WI38 (cell line): ENCODE data around the gene CLDN10.

ENCODE experiments used
- H3K4me3 ChIP-seq: 2 replicates; pipeline ENCODE4 v1.5.1; 2011; ENCODE audit warnings: low read depth, mild to moderate bottlenecking, control low read depth, low read length
- CTCF ChIP-seq: IDR thresholded peaks from 2 replicates; pipeline ENCODE4 v1.5.1; 2012; ENCODE audit warnings: low read depth, mild to moderate bottlenecking, control low read depth, low read length

CLDN10 gene

DNA sequence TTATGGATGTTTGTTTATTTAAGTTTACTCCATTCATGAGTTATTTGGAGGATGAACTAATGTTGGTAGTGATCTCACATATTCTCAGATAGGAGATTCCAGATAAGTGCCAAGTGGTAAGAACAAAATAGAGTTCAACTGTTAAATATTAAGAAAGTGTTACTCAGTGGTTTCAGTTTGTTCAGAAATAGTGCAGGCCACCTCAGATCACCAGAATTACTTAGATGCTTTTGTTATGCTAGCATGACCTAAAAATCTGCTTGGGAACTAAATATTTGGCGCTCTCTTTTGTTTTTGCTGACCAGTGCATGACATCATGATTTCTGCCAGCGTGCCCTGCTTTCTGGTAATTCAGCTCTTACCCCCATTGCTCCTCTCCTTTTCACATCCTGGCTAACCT, 15.6 kb downstream of the CLDN10 start:
- no peak overlapping the region for H3K4me3 ChIP-seq
- TF ChIP-seq CTCF: no peak

DNA sequence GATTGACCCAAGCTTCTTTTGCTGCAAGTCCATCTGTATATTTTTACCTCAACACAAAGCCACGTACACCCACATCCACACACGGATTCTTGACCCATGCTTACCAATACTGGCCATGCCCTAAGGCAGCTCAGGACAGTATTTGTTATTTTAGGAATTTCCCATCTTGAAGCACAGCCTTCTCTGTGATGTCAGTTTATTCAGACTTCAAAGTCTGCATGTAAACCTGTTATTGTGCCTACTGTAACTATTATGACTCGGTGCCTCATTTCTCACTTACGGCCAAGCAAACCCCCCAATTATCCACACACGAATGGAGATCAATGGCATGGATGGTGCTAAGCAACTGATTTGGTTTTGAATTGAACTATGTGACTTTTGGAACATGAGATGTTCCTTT, 17.5 kb downstream of the CLDN10 start:
- no peak for TF ChIP-seq CTCF
- H3K4me3 ChIP-seq: no peak overlapping the region

DNA sequence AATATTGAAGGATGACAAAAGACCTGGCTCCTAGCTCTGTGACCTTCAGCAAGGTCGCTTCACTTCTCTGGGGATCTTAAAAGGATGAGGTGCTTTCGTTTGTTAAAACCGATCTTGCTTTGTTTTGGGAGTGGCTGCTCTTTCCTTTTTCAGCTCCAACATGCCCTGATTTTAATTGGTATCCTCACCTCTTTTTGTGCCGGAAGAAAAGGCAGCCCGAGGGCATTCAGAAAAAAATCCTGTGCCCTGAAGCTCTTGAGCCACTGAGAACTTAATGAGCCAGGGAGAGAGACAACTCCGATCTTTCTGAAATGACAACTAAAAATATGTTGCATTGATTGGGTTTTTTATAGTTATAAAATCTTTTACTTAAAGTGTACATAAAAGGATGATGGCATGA, 19.4 kb downstream of the CLDN10 start:
- TF ChIP-seq CTCF: no peak
- no peak overlapping the region for H3K4me3 ChIP-seq

DNA sequence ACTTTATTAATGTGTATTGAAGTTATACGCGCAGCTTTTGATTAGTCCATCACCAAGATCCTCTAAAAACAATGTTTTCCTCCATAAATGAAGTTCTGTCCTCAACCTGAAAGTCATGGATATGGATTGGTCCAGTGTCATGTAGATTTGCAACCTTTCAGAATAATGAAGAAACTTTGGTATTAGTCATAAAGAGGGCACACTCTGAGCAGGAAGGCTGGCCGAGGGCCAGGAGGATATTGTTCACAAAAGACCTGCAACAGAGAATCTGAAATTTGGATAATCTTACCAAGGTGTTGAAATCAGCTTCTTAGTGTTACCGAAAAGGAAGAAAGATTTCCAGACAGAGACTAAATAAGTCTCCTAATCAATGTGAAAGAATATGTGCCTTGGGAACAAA, 20.7 kb downstream of the CLDN10 start:
- no peak for TF ChIP-seq CTCF
- H3K4me3 ChIP-seq: no peak overlapping the region

DNA sequence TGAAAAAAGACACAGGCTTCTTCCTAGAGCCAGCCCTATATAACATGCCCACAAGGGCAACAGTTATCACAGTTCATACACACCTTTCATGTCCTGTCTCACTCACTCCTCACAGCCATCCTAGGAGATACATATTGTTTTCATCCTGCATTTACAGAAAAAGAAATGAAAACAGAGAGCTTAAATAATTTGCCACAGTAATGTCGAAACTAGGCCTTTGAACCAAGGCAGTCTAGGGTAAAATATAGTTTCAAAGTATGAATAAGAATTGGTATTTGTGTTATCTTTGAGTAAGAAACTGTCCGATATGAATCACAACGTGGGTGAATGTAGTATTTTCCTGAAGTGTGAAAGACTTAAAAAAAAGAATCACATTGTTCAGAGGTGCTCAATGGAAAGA, 26.8 kb downstream of the CLDN10 start:
- no peak overlapping the region for H3K4me3 ChIP-seq
- no peak for TF ChIP-seq CTCF

DNA sequence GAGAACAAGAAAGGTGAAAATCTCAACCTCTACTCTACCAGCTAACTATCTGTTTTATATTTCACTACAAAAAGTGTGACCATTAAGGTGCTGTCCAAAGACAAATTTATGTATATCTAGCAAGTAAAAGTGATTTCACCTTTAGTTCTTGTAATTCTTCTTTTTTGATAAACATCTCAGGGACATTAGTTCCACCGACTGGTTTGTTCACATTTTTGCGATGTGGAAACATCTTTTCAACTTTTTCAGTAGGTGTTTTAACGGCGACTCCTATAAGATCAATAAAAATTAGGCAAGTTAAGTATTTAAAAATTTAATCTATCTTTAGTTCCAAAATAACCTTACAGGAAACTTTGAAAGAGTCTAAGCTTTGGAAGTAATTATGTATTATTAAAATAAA, 33.3 kb downstream of the CLDN10 start:
- TF ChIP-seq CTCF: no peak
- H3K4me3 ChIP-seq: no peak overlapping the region

GRCh38 chr13:95588134-95588533, 35.6 kb downstream of the CLDN10 start:
- no peak overlapping the region for H3K4me3 ChIP-seq
- TF ChIP-seq CTCF: no peak

DNA sequence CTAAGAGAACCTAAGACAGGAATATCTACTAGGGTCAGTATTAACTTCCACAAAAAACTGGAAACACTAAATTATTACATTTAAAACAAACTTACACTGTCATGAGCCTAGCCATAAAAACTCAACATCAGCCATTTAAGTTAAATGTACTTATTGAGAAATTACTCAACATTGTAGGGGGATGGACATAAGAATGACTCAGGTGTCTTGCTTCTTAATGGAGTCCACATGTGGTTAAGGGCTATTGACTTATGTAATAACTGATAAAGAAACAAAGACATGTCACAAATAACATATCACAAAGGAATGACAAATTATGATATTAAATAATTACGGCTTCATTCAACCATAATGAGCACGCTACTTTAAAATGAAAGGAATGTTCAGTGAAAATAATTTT, 36.2 kb downstream of the CLDN10 start:
- TF ChIP-seq CTCF: no peak
- H3K4me3 ChIP-seq: no peak overlapping the region
